ENCODE results near the gene PIGK.

DNA sequence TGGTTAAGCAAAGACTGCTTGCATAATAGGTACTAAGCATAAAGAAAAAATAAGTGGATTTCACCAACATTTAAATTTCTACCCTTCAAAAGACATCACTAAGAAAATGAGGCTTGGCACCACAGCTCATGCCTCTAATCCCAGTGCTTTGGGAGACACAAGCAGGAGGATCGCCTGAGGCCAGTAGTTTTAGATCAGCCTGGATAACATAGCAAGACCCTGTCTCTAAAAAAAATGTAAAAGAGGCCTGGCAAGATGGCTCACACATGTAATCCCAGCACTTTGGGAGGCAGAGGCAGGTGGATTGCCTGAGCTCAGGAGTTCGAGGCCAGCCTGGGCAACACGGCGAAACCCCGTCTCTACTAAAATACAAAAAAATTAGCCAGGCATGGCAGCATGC, 73.0 kb downstream of the PIGK start:
- TF ChIP-seq, protein P1, sequence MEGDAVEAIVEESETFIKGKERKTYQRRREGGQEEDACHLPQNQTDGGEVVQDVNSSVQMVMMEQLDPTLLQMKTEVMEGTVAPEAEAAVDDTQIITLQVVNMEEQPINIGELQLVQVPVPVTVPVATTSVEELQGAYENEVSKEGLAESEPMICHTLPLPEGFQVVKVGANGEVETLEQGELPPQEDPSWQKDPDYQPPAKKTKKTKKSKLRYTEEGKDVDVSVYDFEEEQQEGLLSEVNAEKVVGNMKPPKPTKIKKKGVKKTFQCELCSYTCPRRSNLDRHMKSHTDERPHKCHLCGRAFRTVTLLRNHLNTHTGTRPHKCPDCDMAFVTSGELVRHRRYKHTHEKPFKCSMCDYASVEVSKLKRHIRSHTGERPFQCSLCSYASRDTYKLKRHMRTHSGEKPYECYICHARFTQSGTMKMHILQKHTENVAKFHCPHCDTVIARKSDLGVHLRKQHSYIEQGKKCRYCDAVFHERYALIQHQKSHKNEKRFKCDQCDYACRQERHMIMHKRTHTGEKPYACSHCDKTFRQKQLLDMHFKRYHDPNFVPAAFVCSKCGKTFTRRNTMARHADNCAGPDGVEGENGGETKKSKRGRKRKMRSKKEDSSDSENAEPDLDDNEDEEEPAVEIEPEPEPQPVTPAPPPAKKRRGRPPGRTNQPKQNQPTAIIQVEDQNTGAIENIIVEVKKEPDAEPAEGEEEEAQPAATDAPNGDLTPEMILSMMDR (IDR thresholded peaks at IDR 0.05; ENCODE audit: insufficient read depth, low read depth, low read length) = no peak
- TF ChIP-seq EZH2 (IDR thresholded peaks at IDR 0.05; ENCODE audit: insufficient read depth, low read length) = no peak
